NCI-H2029 treated with DMSO at 0.1 percent for 48 hours (cell line): Measurements from ENCODE around the gene PRDM16.

Source experiments
- DNase-seq: peaks from one replicate; lab custom pipeline; 2025; lab: John Stamatoyannopoulos, UW

The PRDM16 gene

GRCh38 chr1:3206696-3207095 is 137.7 kb downstream of the PRDM16 start:
- DNase-seq, result no peak

- DNase-seq, result no peak
These were observed 138.3 kb downstream of the PRDM16 start for GRCh38 chr1:3207217-3207848.

GRCh38 chr1:3208819-3209200 is 139.8 kb downstream of the PRDM16 start:
- no peak for DNase-seq

- DNase-seq, result no peak
These were observed 140.2 kb downstream of the PRDM16 start for GRCh38 chr1:3209201-3209600.

- DNase-seq, result no peak
These were observed 142.8 kb downstream of the PRDM16 start for GRCh38 chr1:3211582-3212375.

- DNase-seq, result no peak
These were observed 143.7 kb downstream of the PRDM16 start for GRCh38 chr1:3212453-3213355.

GRCh38 chr1:3213730-3214129 is 144.7 kb downstream of the PRDM16 start:
- DNase-seq, result no peak

- no peak for DNase-seq
These were observed 146.4 kb downstream of the PRDM16 start for GRCh38 chr1:3215198-3216014.

- no peak for DNase-seq
These were observed 147.0 kb downstream of the PRDM16 start for GRCh38 chr1:3216015-3216391.

GRCh38 chr1:3217181-3217641 is 148.2 kb downstream of the PRDM16 start:
- no peak for DNase-seq

GRCh38 chr1:3217979-3218679 is 149.1 kb downstream of the PRDM16 start:
- no peak for DNase-seq

GRCh38 chr1:3219005-3219790 is 150.2 kb downstream of the PRDM16 start:
- DNase-seq, result no peak

GRCh38 chr1:3219791-3220467 is 150.9 kb downstream of the PRDM16 start:
- DNase-seq, result no peak

- DNase-seq, result no peak
These were observed 152.4 kb downstream of the PRDM16 start for GRCh38 chr1:3221112-3222041.

- DNase-seq, result no peak
These were observed 153.2 kb downstream of the PRDM16 start for GRCh38 chr1:3222042-3222692.

GRCh38 chr1:3225661-3226060 is 156.7 kb downstream of the PRDM16 start:
- DNase-seq, result no peak

- DNase-seq, result no peak
These were observed 157.2 kb downstream of the PRDM16 start for GRCh38 chr1:3226191-3226590.
